HCT116 (cell line): ENCODE measurements around the gene CBFA2T3.

ENCODE experiments used
- CEBPB ChIP-seq: IDR thresholded peaks from 2 replicates; pipeline ENCODE4 v1.6.1; 2012; ENCODE audit warnings: low read depth
- EZH2phosphoT487 ChIP-seq: fragments of 200-600 bp; IDR thresholded peaks from 2 replicates; pipeline ENCODE4 v1.6.1; 2018; ENCODE audit warnings: antibody characterized with exemption, borderline replicate concordance
- JUND ChIP-seq: IDR thresholded peaks from 2 replicates; pipeline ENCODE4 v1.6.1; 2012
- POLR2A ChIP-seq: IDR thresholded peaks from 2 replicates; pipeline ENCODE4 v1.7.0; 2011; ENCODE audit warnings: borderline replicate concordance; ENCODE audit not compliant: insufficient read depth, insufficient read length; ENCODE audit errors: extremely low read depth
- POLR2AphosphoS5 ChIP-seq: IDR thresholded peaks from 2 replicates; pipeline ENCODE4 v1.6.1; 2011; ENCODE audit warnings: mild to moderate bottlenecking, low read depth, low read length, moderate library complexity
- RAD21 ChIP-seq: IDR thresholded peaks from 2 replicates; pipeline ENCODE4 v1.6.1; 2012; ENCODE audit warnings: low read depth, mild to moderate bottlenecking
- SIN3A ChIP-seq: IDR thresholded peaks from 2 replicates; pipeline ENCODE4 v1.6.1; 2012; ENCODE audit warnings: low read depth
- SP1 ChIP-seq: IDR thresholded peaks from 2 replicates; pipeline ENCODE4 v1.6.1; 2012; ENCODE audit warnings: low read depth
- YY1 ChIP-seq: IDR thresholded peaks from 2 replicates; pipeline ENCODE4 v1.6.1; 2011; ENCODE audit warnings: low read length, low read depth, moderate library complexity, mild to moderate bottlenecking; ENCODE audit not compliant: insufficient replicate concordance; ENCODE audit errors: extremely low read depth
- ZFX ChIP-seq: fragments of 450-650 bp; IDR thresholded peaks from 2 replicates; pipeline ENCODE4 v1.6.1; 2017
- TF ChIP-seq, protein P1 (sequence below), 3 experiments: fragments of 200-600 bp in 1 of 3; sonication (generic) in 1 of 3; IDR thresholded peaks in 2 of 3; conservative IDR thresholded peaks in 1 of 3; 2 replicates each; pipeline ENCODE4 v1.5.1; 2012 to 2017; ENCODE audit warnings: low read depth in 2 of 3, low read length in 2 of 3, antibody characterized with exemption in 1 of 3, borderline replicate concordance in 1 of 3, control low read depth in 1 of 3, mild to moderate bottlenecking in 1 of 3, mixed read lengths in 1 of 3, mixed run types in 1 of 3, moderate library complexity in 1 of 3; ENCODE audit not compliant: insufficient read depth in 1 of 3
- TF ChIP-seq, protein P2 (sequence below): IDR thresholded peaks from 2 replicates; pipeline ENCODE4 v1.6.1; 2011; ENCODE audit warnings: mild to moderate bottlenecking, low read length, moderate library complexity; ENCODE audit not compliant: insufficient replicate concordance; ENCODE audit errors: extremely low read depth

DNA sequence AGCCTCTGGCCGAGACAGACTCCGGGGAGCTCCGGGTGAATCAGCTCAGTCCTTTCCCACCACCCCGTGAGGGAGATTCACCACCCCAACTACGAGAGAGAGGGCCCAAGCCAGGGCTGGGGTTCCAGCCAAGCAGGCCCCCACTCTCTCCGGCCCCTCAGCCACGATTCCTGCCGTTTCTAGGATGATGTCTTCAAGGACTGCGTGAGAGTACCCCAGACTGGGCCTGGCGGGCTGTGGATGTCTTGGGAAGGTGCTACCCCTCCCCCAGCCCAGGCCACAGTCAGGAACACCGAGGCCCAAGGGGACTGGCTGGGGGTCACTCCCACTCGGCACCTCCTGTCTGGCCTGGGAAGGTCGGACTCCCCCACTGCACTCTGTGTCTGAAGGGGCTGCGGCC lies 89.0 kb downstream of the CBFA2T3 start:
- TF ChIP-seq, protein P1, sequence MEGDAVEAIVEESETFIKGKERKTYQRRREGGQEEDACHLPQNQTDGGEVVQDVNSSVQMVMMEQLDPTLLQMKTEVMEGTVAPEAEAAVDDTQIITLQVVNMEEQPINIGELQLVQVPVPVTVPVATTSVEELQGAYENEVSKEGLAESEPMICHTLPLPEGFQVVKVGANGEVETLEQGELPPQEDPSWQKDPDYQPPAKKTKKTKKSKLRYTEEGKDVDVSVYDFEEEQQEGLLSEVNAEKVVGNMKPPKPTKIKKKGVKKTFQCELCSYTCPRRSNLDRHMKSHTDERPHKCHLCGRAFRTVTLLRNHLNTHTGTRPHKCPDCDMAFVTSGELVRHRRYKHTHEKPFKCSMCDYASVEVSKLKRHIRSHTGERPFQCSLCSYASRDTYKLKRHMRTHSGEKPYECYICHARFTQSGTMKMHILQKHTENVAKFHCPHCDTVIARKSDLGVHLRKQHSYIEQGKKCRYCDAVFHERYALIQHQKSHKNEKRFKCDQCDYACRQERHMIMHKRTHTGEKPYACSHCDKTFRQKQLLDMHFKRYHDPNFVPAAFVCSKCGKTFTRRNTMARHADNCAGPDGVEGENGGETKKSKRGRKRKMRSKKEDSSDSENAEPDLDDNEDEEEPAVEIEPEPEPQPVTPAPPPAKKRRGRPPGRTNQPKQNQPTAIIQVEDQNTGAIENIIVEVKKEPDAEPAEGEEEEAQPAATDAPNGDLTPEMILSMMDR (IDR thresholded peaks at IDR 0.05 in 2 of 3, conservative IDR thresholded peaks at IDR 0.05 in 1 of 3; ENCODE audit: borderline replicate concordance in 1 of 3, insufficient read depth in 1 of 3, low read depth in 2 of 3, low read length in 2 of 3): no peak
- TF ChIP-seq ZFX: no peak
- TF ChIP-seq POLR2A: no peak
- TF ChIP-seq JUND: no peak
- TF ChIP-seq EZH2phosphoT487: no peak
- no peak for TF ChIP-seq YY1
- no peak for TF ChIP-seq SP1
- TF ChIP-seq SIN3A: no peak
- TF ChIP-seq, protein P2, sequence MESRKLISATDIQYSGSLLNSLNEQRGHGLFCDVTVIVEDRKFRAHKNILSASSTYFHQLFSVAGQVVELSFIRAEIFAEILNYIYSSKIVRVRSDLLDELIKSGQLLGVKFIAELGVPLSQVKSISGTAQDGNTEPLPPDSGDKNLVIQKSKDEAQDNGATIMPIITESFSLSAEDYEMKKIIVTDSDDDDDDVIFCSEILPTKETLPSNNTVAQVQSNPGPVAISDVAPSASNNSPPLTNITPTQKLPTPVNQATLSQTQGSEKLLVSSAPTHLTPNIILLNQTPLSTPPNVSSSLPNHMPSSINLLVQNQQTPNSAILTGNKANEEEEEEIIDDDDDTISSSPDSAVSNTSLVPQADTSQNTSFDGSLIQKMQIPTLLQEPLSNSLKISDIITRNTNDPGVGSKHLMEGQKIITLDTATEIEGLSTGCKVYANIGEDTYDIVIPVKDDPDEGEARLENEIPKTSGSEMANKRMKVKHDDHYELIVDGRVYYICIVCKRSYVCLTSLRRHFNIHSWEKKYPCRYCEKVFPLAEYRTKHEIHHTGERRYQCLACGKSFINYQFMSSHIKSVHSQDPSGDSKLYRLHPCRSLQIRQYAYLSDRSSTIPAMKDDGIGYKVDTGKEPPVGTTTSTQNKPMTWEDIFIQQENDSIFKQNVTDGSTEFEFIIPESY: no peak
- TF ChIP-seq POLR2AphosphoS5: no peak
- TF ChIP-seq RAD21: no peak
- TF ChIP-seq CEBPB: no peak
